T-helper 2 cell (primary cell): ENCODE measurements around the gene EXOSC9.

Experiments used
- DNase-seq, 5 experiments: peaks; one replicate each; pipeline versions ENCODE4 v3.0.0 to v3.0.0-alpha.2; 2012 to 2022

The EXOSC9 gene

DNA sequence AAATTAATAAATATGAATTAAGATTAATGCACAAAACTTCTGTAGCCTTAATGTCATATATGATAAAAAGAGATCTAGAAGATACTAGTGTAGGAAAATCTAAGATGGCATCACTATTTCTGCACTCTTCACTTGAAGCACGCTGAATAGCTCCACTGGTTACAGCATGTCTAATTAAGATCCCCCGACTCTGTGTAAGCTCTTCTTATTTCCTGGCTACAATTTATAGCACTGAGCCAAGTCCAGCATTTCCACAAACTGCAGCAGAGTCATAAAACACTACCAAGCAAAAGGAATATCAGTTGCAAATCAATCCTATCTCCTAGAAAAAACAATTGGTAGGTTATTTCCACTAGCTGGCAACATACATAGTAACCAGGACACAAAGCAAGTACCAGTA lies 23.8 kb downstream of the EXOSC9 start:
- no peak for DNase-seq

DNA sequence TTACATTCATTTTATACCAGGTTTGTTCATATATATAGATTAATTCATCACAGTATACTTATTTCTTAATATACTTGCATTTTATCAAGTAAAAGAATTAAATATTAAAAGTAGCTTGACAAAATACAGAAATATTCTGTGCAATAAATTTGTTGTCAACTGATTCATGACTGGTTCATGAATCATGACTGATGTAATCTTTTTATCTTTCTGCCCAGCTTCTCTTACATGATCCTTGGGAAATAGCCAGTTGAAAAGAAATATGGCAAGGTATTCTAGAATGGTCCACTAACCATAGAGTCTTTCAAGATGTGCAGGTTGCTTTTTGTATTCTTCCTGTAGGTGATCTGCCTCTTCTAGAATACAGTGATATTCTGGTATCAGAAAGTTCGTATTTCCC lies 26.7 kb downstream of the EXOSC9 start:
- DNase-seq = no peak

GRCh38 chr4:121829511-121829910 lies 28.4 kb downstream of the EXOSC9 start:
- DNase-seq = no peak

GRCh38 chr4:121838136-121838535 lies 37.0 kb downstream of the EXOSC9 start:
- DNase-seq = no peak

GRCh38 chr4:121842862-121843261 lies 41.7 kb downstream of the EXOSC9 start:
- DNase-seq = no peak

DNA sequence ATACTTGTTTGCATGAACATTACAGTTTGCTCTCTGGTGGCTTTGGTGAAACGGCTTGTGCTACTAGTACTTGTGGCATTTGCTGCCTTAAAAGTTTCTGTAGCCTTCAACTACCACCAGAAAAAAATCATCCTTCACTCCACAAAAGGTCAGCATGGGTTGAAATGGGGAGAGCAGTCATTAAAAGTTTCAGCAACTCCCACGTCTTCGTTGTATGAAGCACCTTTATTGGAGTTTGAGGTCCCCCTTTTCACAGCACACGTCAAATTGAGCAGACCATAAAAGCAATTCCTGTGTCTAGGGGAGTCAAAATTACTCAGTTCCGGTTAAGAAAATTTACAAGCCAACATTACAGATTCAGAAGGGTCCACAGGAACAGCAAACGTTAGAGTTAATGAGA lies 45.5 kb downstream of the EXOSC9 start:
- DNase-seq = peak in 1 of 5 experiments; percentile 32

DNA sequence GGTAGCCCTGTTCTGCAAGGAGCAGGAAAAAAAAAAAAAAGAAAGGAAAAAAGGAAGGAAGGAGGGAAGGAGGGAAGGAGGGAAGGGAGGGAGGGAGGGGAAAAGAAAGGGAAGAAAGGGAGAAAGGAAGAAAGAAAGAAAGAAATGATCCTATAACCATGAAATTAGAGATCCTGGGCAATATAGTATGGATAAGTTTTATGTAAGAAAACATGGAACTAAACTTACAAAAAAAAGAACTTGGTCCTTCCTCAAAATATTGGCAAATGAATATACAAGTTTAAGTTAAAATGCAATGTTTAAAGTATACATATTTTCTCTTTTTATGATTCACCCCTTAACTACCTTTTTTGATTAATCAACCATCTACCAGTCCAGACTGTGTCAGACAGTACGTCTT lies 50.2 kb downstream of the EXOSC9 start:
- DNase-seq = no peak

DNA sequence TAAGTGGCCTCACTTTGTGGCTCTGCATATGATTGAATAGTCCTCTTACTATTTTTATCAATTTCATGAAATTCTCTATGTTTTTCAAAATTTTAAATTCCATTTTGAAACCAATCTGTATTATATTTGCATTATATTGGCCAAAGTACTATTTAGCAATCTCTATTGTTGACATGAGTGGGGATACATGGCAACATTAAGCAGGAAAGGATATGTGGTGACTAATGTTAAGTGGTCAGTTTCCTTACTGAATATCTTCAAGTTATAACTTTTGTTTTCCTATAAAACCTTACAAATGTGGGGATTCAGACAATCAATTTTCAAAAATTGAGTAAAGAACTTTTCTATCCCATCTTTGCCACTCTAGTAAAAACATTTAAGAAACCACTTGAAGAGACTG lies 59.0 kb downstream of the EXOSC9 start:
- DNase-seq = no peak

GRCh38 chr4:121861426-121861825 lies 60.3 kb downstream of the EXOSC9 start:
- no peak for DNase-seq

DNA sequence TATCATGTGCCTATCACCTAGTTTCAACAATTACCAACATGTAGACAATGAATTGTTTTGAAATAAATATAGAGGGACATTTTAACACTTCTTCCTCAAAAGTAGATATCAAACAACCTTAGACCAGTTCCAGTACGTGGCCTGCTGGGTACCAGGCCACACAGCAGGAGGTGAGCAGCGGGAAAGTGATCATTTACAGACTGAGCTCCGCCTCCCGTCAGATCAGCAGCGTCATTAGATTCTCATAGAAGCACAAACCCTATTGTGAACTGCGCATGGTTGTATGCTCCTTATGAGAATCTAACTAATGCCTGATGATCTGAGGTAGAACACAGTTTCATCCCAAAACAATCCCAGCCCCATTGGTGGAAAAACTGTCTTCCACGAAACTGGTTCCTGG lies 62.7 kb downstream of the EXOSC9 start:
- DNase-seq = no peak
